Activated CD4-positive, alpha-beta memory T cell treated with anti-CD3 and anti-CD28 coated beads, Interleukin-2, amount 10 ng/mL, durations not matched to agents 7 days and 5 days (primary cell): ENCODE data around the gene FSTL1. TPM values are rescaled to one million over a fixed set of nuclear protein-coding genes. Genes with fewer than 3 reads are reported as not detected.

Source experiments
- CTCF ChIA-PET: fragments of 350-600 bp; sonication (Branson Sonifier 250); formaldehyde crosslinking; loops from one replicate; lab custom pipeline; 2021; ENCODE audit warnings: antibody characterized with exemption, inconsistent platforms; lab: Charles Lee
- POLR2A ChIA-PET: fragments of 350-600 bp; sonication (Branson Sonifier 250); formaldehyde crosslinking; loops from one replicate; lab custom pipeline; 2021; ENCODE audit warnings: antibody characterized with exemption; lab: Charles Lee
- DNase-seq: peaks from one replicate; pipeline ENCODE4 v3.0.0-alpha.2; 2020
- H3K27ac Mint-ChIP-seq: one replicate; pipeline ENCODE4 v1.8.0; 2021; ENCODE audit warnings: mild to moderate bottlenecking, mixed read lengths
- H3K27me3 Mint-ChIP-seq: one replicate; pipeline ENCODE4 v1.8.0; 2021; ENCODE audit warnings: mixed read lengths
- H3K36me3 Mint-ChIP-seq: one replicate; pipeline ENCODE4 v1.8.0; 2021; ENCODE audit warnings: low read depth, mixed read lengths
- H3K4me1 Mint-ChIP-seq: one replicate; pipeline ENCODE4 v1.8.0; 2021; ENCODE audit warnings: mixed read lengths
- H3K4me3 Mint-ChIP-seq: one replicate; pipeline ENCODE4 v1.8.0; 2021; ENCODE audit warnings: mild to moderate bottlenecking, mixed read lengths
- H3K9me3 Mint-ChIP-seq: one replicate; pipeline ENCODE4 v1.8.0; 2021; ENCODE audit warnings: mixed read lengths
- total RNA-seq, 2 experiments: library from RNA; stranded (reverse); gene quantifications; one replicate each; pipeline ENCODE4 v1.2.3, GENCODE V29; 2021

Gene FSTL1
- total RNA-seq, 2 experiments from 2014 or later = 0.30 to 0.35 TPM

GRCh38 chr3:120349855-120350125 lies 101.0 kb downstream of the FSTL1 start:
- ChIA-PET POLR2A (interaction anchor here (1.7 to 4.1 kb wide), 6 partner anchors 10 to 258 kb away, joined by 7 to 79 read pairs (median 10); partner anchors contain the start of genes GSK3B and NDUFB4), CTCF (interaction anchor here (0.8 to 5.2 kb wide), 5 partner anchors 13 to 246 kb away, joined by 3 to 37 read pairs (median 5); partner anchors contain the start of gene NDUFB4)
- H3K27ac Mint-ChIP-seq = peak overlapping the region; percentile 74
- peaks cover 22% of the 10 kb centered on the region for H3K27me3 Mint-ChIP-seq
- H3K9me3 Mint-ChIP-seq = no peaks in the 10 kb centered on the region
- H3K4me3 Mint-ChIP-seq = peak overlapping the region; percentile 89
- peaks cover 25% of the 10 kb centered on the region for H3K36me3 Mint-ChIP-seq
- H3K4me1 Mint-ChIP-seq = peaks cover 41% of the 10 kb centered on the region
- DNase-seq = no peak

- Mint-ChIP-seq H3K27me3 (peaks cover 20% of the 10 kb centered on the region), H3K4me3 (peak within 1 kb of the TSS; percentile 89), H3K27ac (peak within 1 kb of the TSS; percentile 85), H3K4me1 (peaks cover 47% of the 10 kb centered on the region), H3K9me3 (no peaks in the 10 kb centered on the region), H3K36me3 (peaks cover 27% of the 10 kb centered on the region)
- ChIA-PET CTCF (interaction anchor here (0.6 to 5.2 kb wide), 12 partner anchors 8 to 247 kb away, joined by 3 to 37 read pairs (median 4); partner anchors contain the start of gene NDUFB4), POLR2A (interaction anchor here (0.6 to 4.1 kb wide), 17 partner anchors 9 to 879 kb away, joined by 3 to 79 read pairs (median 5); partner anchors contain the start of genes COX17, GSK3B, GTF2E1 and NDUFB4)
- peak; percentile 89 for DNase-seq
Observed at GRCh38 chr3:120348991-120349854, 101.6 kb downstream of the FSTL1 start, which contains the start of gene LRRC58. Gene LRRC58 (minus strand): TSS chr3:120349354. CDS start chr3:120349243, 111 bp downstream.

- peak; percentile 72 for DNase-seq
- Mint-ChIP-seq H3K4me1 (peaks cover 54% of the 10 kb centered on the region), H3K36me3 (peaks cover 32% of the 10 kb centered on the region), H3K27me3 (peaks cover 15% of the 10 kb centered on the region), H3K27ac (peak overlapping the region; percentile 85), H3K9me3 (no peaks in the 10 kb centered on the region), H3K4me3 (peak overlapping the region; percentile 89)
- POLR2A ChIA-PET = interaction anchor here (0.6 to 4.1 kb wide), 17 partner anchors 8 to 879 kb away, joined by 3 to 79 read pairs (median 5); partner anchors contain the start of genes COX17, GSK3B, GTF2E1 and NDUFB4
- CTCF ChIA-PET = interaction anchor here (0.6 to 5.2 kb wide), 10 partner anchors 9 to 213 kb away, joined by 3 to 37 read pairs (median 4); no protein-coding TSS in a partner anchor
Observed at GRCh38 chr3:120348065-120348990, 102.5 kb downstream of the FSTL1 start.

- Mint-ChIP-seq H3K27me3 (no peaks in the 10 kb centered on the region), H3K4me1 (peaks cover 48% of the 10 kb centered on the region), H3K9me3 (peaks cover 12% of the 10 kb centered on the region), H3K36me3 (peaks cover 66% of the 10 kb centered on the region), H3K4me3 (no peak overlapping the region), H3K27ac (peak overlapping the region; percentile 66)
- no peak for DNase-seq
- CTCF ChIA-PET = interaction anchor here (3.3 kb wide), 1 partner anchor 73 kb away, joined by 13 read pairs; no protein-coding TSS in a partner anchor
- POLR2A ChIA-PET = interaction anchor here (0.5 to 2.3 kb wide), 3 partner anchors 11 to 248 kb away, joined by 3 to 11 read pairs (median 3); no protein-coding TSS in a partner anchor
Observed at GRCh38 chr3:120344349-120344748, 106.4 kb downstream of the FSTL1 start.

Other genes starting within 250 kb of the FSTL1 start
- not detected for gene GPR156, start 165.8 kb downstream of the FSTL1 start, total RNA-seq
- 10 to 100 TPM; 23.2 to 24.8 TPM for gene LRRC58, start 101.6 kb downstream of the FSTL1 start, total RNA-seq
- gene NDUFB4, start 145.3 kb upstream of the FSTL1 start, total RNA-seq = 100 to 1,000 TPM; 135 to 142 TPM
- gene HGD, start 231.2 kb upstream of the FSTL1 start, total RNA-seq = under 1 TPM; 0.43 to 0.96 TPM